GM19043 (cell line): ENCODE data around the gene PEMT.

Source experiments
- ATAC-seq: cut with Tn5 transposase; IDR thresholded peaks from one replicate; pipeline ENCODE4 v1.9.1; 2021; ENCODE audit warnings: low read depth; ENCODE audit not compliant: unreplicated experiment

Gene PEMT

DNA sequence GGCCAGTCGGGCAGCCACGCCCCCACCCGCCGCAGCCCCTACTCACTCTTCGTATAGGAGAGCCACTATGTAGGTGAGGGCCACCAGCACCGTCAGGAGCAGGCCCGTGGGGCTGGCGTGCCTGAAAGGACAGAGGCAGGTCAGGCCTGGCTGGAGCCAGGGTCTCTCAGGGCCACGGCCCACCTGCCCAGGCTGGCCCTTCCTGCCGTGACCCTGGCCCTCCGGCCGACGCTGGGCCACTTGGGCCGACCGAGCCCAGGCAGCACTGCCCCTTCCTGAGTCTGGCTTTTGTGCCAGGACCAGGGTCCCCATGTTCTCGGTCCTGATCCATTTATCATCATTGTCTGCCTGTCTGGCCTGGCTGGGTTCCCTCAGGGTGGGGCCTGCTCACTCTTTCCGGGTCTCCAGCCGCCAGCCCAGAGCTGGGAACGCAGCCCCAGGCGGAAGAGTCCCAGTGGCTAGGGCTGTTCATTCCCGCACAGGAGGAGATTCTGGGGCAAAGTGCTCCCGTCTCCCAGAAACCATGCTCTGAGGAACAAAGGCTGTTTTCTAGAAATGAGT, 85.2 kb downstream of the PEMT start:
- no peak for ATAC-seq

DNA sequence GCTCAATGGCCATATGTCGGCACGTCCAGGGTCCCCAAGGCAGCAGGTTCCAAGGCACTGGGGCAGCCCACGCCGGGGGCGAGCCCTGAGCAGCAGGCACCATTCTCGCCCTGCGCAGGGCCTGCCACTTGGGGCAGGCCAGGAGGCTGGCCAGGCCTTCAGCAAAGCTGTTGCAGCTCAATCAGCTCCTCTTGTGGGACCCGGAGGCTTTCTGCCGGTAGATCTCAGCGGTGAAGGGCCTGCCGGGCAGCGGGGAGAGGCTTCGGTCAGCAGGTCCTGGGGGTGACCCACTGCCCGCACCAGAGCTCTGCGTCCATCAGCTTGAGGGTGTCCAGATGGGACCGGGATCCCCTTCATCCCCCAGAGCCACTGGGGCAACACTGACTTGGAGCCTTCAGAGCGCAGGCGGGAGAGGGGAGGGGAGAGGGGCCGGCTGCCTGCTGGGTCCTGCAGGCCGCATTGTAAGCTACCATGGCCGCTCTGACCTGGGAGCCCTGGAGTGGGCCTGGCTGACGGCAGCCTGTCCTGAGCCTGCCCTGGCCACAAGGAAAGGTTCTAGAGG, 85.8 kb downstream of the PEMT start:
- ATAC-seq, result no peak

DNA sequence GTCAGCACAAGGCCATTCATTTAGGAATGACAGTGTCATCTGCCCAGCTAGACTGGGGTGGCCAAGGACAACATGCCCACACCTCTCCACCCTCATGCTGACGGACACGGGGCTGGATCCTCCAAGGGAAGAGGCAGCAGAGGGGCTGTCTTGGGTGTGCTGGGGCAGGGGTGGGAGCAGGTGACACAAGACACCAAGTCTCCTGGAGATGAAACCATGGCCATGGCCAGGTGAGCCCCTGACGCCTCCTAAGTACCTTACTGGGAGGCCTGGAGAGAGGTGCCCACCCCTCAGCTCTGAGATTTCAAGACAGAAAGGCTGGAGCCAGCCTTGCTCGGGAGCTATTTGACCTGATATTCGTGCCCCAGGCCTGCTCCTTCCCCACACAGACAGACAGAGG, 86.4 kb downstream of the PEMT start:
- ATAC-seq, result no peak

DNA sequence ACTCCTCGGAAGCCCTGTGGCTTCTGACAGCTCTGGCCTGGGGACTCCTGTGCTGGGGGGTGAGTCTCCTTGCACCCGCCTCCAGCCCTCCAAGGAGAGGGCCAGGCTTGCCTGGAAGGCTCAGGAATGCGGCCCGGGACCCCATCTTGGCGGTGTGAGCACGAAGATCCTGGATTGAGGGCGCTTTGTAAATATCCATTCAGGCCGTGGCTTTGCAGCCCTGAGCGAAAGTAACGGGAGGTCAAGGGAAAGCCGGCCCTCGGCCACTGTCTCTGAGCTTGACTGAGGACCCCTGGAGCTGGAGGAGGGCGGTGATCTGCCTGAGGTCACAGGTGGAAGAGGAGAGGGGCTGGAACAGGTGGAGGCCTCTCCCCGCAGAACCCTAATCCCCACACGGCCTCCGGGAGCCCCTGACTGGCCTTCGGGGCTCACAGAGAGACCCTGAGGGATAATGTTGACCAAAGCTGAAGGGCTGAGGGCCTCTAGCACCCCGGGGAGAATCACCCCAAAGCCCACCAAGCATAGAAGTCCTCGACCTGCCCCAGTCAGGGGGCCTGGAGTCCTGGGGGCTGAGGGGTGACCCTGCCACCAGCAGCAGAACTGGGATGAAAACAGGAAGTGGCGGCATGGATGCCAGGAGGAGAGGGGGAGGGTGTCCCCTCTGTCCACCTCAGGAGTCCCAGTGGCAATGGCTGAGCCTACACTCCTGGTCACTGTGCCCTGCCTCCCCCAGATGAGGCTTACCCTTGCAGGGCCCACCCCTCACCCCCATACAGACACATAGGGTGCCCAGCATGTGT, 87.0 kb downstream of the PEMT start:
- ATAC-seq, result no peak

DNA sequence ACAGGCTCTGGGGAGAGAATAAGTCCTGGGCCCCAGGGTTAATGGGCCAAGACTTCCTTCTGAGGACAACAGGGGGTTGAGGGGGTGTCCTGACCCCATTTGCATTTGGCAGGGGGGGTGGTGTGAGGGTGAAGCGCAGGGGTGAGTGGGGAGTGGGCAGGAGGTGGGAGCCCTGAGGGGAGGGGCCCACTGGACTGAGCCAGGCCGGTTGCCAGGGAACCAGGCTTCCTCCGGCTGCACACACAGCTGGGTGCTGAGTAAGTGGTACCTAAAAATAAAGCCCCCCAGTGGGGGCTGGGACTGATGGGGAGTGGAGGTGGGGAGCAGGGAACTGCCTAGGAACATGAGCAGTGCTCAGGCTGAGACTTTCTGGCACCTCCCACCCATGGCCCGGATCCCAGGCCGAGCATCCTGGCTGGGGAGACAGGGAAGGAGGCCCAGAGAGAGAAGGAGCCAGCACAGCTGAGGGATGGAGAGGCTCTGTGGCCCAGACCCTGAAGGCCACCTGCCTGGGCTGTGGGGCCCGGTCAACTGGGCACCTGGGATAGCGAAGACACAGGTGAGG, 87.9 kb downstream of the PEMT start:
- no peak for ATAC-seq

DNA sequence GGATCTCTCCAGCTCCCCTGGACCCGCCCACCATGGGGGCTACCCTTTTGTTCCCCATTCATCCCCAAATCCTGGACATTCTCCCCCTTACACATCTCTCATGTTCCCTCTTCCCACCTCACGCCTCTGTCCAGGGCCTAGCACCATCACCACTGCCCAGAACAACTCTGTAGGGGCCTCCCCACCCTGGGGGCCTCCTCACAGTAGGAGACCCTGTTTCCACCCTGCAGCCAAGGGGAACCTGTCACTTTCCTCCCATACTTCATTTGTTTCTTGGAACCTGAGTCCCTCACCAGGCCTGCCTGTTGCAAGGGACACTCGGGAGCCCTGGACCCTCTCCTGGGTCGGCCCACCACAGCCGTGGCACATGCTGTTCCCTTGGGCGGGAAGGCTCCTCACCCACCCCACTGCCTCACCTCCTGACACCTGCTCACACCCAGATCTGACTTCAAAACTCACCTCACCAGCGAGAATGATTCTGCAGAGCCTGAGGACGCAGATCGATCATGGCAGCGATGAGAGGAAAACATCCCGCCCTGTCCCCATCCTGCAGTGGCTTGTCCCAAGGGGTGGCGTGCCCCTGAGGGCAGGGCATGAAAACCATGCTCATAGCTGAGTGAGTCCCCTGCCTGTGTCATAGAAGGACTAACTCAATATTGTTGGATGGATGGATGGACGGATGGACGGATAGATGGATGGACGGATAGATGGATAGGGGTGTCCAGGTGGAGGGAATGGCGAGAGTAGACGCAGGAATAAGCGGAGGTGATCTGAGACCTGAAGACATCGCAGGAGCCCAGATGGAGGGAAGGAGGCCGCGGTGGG, 88.6 kb downstream of the PEMT start:
- ATAC-seq, result no peak

DNA sequence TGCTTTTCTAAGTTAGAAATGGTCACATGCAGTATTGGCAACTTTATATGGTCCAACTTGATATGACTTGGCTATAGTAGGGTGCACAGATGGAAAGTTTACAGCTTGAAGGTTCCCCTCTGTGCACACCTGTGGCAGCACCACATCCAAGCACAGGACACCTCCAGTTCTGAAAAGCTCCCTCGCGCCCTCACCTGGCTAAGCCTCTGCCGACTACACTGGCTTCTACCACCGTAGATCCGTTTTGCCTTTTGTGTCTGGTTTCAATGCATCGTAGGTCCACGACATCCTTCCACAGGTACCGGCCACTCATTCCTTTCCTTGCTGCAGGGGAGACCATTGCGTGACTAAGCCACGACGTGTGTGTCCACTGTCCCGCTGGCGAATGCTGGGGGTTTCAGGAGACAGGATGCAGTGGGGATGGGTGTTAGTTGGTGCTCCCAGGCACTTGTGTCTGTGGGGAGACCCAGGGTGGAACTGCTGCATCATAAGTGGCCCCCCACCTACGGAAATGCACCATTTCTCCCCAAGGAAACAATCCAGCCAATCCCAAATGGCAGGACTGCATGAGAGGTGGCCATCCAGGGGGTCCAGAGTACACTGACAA, 90.4 kb downstream of the PEMT start:
- ATAC-seq, result no peak

DNA sequence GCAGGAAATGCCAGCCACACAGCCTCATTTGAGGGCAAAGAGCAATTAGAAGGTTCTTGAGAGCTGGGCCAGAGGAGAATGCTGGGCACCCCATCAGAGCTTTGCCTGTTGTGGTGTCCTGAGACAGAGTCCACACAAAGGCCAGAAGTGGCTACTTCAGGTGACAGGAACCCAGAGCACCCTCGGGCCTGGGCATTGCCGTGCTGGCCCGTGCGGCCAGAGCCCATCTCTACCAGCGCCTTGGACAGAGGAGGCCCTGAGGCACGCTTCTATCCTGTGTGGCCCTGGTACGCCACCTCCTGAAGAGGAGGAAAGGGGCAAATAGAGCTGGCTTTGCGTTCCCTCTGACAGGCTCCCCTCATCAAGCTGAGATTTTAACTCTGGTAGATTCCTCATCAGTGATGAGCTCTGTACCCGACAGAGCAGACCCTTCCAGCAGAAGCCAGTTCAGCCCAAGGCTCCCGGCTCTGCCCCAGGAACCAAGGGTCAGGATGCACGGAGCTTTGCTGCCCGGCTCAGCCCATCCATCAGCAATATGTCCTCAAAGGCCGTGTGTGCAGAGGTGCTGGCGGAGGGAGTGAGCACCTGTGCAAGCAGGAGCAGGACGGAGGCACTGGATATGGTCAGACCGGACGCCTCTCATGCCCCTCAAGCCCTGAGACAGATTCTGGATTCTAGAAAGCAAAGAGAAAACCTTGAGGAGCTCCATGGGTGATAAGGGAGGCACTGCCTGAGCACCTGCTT, 91.9 kb downstream of the PEMT start:
- no peak for ATAC-seq

DNA sequence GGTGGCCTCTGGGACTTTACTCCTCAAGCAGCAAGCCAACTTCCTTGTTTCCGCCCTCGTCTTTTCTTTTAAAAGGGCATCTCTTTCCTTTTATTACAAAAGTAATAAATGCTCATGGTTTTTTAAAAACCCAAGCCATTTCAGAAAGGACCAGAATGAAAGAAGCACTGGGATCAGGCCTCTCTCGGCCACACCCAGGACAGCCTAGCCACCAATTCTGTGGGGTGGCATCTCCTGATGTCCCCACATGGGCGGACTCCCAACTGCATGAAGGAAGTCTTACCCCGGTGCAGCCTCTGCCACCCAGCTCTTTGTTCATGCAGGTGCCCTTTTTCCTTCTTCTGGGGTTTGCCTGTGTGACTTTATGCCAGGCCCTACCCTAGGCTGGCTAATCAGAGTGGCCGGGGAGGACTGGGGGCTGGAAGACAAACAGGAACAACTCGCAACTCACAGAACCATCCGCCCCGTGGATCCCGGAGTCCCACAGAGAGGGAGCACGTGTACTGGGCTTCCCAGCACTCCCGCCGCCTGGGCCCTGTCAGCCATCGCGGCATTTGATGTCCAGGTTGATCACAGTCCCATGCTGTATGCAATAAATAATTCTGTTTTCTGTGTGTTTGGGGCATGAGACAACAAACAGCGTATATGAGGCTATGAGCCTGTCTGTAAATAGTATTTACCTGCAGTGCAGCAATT, 92.8 kb downstream of the PEMT start:
- ATAC-seq, result no peak

DNA sequence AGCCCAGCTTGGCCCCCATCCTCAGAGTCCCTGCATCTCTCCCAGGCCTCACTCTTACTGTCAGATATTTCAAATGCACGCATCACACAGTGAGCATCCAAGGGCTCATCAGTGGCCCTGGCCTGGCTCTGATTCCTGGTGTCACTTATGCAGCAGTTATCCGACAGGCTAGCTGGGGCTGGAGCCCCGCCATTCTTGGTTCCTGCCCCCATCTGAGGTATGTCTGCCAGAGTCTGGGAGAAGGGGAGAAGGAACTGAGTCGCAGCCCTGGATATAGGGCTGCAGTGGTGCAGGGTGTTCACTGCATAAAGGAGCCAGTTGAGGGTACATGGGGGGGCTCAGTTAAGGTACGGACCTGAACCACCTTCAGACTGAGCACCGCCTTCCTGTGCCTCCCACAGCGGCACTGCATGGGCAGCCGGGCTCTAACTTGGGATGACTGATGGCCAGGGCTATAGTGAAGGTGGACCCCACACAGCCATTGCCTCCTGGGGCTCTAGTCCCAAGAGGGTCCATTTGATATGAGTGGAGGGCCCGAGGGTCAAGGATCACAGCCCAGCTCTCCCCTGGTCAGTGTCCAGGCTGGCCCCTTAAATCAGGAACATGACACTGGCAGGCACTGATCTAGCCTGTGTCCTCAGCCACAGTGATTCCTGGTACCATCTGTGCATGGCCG, 93.5 kb downstream of the PEMT start:
- no peak for ATAC-seq

DNA sequence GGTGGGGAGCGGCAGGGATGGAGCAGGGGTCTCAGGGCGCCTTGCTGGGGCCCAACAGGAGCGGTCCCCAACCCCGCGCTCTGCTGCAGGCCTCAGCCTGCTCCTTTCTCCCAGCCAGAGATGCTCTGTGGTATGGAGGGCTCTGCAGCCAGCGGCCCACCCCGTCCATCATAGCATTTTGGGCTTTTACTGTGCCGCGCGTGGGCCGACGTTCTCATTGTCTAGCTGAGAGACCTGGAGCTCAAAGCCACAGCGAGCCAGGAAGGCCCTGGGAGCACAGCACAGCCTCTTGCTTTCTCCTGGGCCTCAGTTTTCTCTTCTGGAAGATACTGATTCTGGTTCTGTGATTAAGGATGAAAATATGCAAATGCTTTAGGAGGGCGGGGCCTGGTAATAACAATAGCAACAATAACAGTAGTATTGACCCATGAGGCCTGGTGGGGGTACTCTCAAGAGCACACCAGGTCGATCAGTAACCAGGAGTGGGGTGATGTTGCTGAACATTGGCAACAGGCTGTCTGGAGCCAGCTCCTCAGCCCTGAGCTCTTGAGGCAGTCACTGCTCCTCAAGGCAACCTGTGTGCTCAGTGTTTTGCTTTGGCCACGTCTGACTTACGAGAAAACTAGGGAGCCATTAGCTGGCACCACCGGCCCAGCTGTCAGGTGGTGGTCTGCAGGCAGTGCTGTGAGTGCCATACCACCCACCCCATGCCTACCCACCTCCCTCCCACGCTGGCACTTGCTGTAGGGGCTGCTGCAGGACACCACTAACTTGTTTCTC, 94.3 kb downstream of the PEMT start:
- no peak for ATAC-seq

DNA sequence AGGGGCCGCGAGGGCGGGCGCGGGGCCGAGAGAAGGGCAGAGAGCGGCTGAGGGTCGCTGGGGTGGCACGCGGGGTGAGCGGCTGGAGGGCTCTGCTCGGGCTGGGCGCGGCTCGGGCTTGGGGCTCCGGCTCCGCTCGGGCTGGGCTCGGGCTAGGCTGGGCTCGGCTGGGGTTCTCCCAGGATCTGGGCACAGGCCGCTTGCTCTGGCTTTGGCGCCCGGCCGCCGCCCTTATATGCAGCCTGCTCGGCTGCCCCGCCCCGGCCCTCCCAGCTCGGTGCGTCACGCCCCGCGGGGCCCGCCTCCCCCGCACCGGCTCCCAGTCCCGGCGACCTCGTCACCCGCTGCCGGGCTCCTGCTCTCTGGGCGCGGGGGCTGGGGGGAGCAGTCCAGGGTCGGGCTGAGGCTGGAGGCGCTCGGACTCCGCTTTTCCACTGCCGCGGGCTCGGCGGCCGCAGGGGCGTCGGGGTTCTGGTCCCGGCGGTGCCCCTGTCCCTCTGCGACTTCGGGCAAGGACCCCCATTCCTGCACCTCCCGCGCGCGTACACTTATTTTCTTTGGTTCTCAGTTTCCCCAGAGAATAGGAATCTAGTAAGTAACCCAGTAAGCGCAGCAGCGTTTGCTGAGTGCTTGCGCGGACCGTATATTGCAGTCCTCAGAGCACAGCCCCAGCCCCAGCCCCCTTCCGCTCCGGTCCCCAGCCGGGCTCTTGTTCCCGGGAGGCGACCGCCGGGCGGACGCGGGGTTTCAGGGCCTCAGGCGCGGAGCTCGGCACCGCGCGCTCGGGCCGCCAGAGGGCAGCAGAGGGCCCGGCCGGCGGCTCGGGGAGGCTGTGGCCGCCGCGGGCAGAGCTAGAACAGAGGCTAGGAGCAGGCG, 95.1 kb downstream of the PEMT start, which contains the start of gene RASD1:
RASD1 (minus strand) TSS at position 207 of the 876 bp plus-strand sequence. CDS start 214 bp downstream, outside the sequence.
- ATAC-seq, result peak; percentile 65

DNA sequence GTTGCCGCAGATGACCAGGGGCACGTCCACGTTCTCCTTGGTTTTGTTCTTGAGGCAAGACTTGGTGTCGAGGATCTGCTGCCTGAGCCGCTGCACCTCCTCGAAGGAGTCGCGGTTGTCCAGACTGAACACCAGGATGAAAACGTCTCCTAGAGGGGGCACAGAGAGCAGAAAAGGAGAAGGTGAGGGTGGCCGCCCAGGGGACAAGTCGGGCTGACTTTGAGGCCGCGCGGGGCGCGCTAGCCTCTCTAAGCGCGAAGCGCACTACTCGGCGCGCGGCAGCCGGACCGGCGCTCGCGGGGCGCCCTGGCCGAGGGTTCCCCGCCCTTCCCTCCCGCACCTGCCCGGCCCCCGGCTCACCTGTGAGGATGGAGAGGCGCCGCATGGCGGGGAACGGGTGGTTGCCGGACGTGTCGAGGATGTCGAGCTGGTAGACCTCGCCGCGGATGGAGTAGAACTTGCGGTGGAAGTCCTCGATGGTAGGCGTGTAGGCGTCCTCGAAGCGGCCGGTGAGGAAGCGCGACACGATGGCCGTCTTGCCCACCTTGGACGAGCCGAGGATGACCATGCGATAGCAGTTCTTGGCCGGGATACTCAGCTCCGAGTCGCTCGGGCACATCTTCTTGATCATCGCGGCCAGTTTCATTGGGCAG, 95.8 kb downstream of the PEMT start:
- ATAC-seq, result no peak

DNA sequence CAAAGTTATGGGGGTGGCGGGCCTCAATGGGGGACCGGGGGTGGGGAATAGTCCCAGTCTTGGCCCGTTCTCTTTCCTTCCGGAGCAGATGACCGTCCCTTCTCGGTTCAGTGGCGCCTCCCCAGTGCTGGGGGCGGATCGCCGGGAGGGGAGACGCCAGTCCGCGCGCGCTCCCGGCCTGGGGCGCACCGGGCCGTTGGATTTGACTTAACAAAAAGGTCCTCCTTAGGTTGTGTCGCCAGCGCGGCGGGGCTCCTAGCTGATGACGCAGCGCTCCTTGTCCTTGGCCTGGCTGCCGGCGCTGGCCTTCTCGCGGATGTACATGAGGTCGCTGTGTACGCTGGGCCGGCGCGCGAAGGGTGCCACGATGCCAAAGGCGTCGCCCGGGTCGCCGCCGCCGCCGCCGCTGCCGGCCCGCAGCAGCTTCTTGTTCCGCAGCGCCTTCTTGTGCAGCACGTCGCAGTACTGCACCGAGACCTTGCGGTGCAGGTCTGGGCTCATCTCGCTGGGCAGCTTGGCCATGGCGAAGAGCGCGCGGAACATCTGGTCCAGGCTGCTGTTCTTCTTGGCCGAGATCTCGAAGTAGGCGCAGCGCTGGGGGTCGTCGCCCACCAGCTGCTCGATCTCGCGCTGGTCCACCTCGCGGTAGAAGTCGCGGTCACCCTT, 96.5 kb downstream of the PEMT start:
- no peak for ATAC-seq

DNA sequence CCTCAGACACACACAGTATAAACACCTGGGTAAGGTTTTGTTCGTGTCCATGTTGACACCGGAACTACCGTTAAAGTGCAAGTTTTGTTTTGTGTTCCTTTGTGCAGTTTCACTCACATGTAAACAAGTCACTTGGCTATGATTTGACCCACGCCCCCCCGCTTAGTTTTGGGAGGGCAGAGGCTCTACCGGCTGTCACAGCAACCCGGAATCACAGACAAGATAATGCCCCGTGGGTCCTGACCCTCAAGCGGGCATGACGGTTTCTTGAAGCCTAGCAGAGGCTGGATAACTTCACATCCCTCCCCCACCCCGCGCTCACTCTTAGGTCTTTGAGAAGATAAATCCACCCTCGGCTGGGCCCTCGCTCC, 97.0 kb downstream of the PEMT start:
- ATAC-seq, result no peak

DNA sequence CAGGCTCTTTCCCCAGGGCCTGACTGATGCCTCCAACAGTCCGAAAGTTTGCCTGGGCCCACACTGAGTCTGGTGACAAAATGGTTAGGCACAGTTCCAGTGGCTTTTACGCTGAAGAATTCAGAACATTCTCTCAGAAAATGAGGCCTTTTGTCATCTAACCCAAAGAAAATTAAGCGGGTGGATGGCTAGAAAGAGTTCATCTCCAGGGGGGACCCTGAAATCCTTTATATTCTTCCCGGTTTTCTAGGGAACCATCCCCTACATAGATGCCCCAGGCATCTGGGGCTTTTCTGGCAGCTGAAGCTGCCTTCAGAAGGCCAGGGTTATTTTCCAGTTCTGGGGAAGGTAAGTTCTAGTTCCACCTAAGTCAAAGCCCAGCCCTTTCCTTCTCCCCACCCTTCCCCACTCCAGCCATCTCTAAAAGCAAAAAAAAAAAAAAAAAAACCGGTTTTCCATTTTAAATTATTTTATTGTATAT, 97.5 kb downstream of the PEMT start:
- ATAC-seq, result no peak
